NB4 (cell line): ENCODE measurements around the gene SBNO2.

Experiments
- DNase-seq: peaks from one replicate; pipeline ENCODE4 v3.0.0; 2010; ENCODE audit warnings: low read depth
- H3K4me3 ChIP-seq: one replicate; pipeline ENCODE4 v1.5.1; 2011; ENCODE audit warnings: mild to moderate bottlenecking, low read depth, low read length, moderate library complexity
- MYC ChIP-seq: IDR thresholded peaks from 2 replicates; pipeline ENCODE4 v1.6.1; 2011; ENCODE audit warnings: low read depth, low read length
- POLR2A ChIP-seq: IDR thresholded peaks from 2 replicates; pipeline ENCODE4 v1.6.1; 2011; ENCODE audit warnings: mild to moderate bottlenecking; ENCODE audit not compliant: insufficient read length; ENCODE audit errors: extremely low read depth
- TF ChIP-seq, protein P1 (sequence below): IDR thresholded peaks from one replicate; pipeline ENCODE4 v1.5.1; 2012; ENCODE audit warnings: low read depth, low read length
- TF ChIP-seq, protein P2 (sequence below): IDR thresholded peaks from 2 replicates; pipeline ENCODE4 v1.6.1; 2011; ENCODE audit warnings: low read depth, low read length

SBNO2 gene

DNA sequence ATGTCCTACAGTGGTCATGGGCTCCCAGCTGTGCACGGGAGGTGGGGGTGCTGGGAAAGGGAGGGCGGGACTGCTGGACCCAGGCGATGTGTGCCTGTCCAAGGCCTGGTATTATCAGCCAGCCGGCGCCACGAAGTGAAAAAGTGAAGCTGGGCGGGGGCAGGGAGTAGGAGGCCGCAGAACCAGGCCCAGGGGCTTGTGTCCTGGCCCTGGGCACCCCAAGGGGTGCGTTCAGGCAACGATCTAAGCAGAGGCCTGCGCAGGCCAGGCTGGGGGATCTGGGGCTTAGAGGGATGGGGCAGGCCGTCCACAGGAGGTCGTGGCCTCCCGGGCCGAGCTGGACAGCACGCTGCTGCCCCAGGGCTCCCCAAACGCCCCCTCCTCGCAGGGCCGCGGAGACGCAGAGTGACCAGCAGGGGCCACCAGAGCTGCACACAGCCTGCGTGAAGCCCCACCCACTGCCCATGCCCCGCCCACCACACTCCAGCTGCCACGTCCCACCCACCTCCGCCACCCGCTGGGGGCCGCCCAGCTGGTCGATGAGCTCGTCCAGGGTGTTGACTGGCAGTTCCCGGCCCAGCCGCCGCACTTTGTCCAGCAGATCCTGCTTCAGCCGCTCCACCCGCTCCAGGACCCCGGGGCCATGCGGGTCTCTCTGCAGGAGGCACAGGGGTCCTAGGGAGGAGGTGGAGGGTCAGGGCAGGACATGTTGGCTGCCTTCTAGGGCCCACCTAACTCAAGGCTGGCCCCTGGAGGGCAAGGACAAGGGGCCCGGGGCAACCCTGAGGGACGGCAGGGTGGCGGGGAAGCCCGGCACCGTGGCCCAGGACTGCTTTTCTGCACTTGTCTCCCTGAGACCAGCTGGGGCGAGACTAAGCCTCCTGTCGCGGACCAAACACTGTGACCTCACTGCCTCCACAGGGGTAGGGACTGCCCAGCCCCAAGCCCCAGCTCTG lies 60.8 kb downstream of the SBNO2 start:
- DNase-seq: peak; percentile 88
- TF ChIP-seq, protein P1, sequence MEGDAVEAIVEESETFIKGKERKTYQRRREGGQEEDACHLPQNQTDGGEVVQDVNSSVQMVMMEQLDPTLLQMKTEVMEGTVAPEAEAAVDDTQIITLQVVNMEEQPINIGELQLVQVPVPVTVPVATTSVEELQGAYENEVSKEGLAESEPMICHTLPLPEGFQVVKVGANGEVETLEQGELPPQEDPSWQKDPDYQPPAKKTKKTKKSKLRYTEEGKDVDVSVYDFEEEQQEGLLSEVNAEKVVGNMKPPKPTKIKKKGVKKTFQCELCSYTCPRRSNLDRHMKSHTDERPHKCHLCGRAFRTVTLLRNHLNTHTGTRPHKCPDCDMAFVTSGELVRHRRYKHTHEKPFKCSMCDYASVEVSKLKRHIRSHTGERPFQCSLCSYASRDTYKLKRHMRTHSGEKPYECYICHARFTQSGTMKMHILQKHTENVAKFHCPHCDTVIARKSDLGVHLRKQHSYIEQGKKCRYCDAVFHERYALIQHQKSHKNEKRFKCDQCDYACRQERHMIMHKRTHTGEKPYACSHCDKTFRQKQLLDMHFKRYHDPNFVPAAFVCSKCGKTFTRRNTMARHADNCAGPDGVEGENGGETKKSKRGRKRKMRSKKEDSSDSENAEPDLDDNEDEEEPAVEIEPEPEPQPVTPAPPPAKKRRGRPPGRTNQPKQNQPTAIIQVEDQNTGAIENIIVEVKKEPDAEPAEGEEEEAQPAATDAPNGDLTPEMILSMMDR: peak; percentile 53
- TF ChIP-seq POLR2A: no peak
- TF ChIP-seq, protein P2, sequence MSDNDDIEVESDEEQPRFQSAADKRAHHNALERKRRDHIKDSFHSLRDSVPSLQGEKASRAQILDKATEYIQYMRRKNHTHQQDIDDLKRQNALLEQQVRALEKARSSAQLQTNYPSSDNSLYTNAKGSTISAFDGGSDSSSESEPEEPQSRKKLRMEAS: peak; percentile 19; the same call in 1 of the 2 replicates
- TF ChIP-seq MYC: no peak

DNA sequence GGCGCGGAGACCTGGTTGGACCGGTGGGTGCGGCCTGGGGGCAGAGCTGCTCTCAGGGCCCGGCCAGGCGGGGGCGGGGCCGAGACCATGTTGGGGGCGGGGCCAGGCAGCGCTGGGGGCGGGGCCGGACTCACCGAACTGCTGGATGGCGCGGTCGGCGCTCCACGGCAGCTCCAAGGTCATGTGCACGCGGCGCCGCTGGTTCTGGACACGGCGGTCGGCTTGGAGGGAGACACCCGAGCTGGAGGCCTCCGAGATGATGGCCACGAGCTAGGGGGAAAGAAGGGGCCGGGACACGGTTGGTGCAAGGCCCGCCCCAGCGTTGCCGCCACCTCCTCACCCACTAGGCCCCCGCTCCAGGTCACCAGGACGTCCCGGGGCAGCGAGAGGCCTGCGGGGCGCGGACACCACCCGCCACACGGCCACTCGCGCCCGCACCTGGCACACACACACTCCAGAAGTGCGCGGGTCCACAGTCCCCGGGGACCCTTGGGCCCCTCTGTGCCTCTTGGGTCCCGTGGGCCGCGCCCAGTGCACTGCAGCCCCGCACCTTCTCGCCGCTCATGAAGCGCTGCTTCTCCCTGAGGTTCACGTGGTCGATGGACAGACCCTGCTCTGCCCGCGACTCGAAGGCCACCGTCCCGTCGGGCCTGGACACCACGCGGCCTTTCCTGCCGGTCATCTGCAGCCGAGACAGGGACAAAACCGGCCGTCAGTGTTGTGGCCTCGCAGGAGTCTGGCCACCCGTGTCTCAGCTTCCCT lies 61.6 kb downstream of the SBNO2 start:
- no peak for DNase-seq
- TF ChIP-seq MYC (no peak), POLR2A (no peak)
- TF ChIP-seq, protein P1: no peak
- TF ChIP-seq, protein P2: no peak
- H3K4me3 ChIP-seq: no peak overlapping the region

More for the DNA sequence above, 60.8 kb downstream of the SBNO2 start:
- no peak overlapping the region for H3K4me3 ChIP-seq

DNA sequence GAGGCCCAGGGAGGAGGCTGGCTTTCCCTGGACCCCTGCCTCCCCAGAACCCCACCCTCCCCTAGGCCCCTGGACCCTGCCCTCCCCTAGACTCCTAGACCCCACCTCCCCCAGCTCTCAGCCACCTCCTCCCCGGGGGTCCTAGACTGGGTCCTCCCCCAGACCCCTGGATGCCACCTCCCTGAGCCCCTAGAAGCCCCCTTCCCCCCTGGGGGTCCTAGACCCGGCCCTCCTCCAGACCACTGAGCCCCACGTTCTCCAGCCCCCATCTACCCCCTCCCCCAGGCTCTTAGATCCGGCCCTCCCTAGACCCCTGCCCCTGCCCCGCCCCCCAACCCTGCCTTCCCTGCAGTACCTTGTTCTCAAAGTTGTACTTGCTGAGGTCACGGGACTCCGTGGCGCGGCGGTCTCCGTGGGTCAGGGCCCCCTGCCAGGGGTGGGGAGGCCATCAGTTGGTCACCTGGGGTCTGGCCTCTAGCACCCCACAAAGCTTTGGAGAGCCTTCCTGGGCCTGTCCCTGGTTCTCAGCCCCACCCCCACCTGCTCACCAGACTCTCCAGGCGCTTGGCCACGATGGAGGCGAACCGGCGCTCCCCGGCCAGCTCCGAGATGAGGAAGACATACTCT lies 62.3 kb downstream of the SBNO2 start:
- no peak for TF ChIP-seq POLR2A
- TF ChIP-seq, protein P1: no peak
- no peak for TF ChIP-seq MYC
- TF ChIP-seq, protein P2: no peak
- no peak for DNase-seq
- no peak overlapping the region for H3K4me3 ChIP-seq

DNA sequence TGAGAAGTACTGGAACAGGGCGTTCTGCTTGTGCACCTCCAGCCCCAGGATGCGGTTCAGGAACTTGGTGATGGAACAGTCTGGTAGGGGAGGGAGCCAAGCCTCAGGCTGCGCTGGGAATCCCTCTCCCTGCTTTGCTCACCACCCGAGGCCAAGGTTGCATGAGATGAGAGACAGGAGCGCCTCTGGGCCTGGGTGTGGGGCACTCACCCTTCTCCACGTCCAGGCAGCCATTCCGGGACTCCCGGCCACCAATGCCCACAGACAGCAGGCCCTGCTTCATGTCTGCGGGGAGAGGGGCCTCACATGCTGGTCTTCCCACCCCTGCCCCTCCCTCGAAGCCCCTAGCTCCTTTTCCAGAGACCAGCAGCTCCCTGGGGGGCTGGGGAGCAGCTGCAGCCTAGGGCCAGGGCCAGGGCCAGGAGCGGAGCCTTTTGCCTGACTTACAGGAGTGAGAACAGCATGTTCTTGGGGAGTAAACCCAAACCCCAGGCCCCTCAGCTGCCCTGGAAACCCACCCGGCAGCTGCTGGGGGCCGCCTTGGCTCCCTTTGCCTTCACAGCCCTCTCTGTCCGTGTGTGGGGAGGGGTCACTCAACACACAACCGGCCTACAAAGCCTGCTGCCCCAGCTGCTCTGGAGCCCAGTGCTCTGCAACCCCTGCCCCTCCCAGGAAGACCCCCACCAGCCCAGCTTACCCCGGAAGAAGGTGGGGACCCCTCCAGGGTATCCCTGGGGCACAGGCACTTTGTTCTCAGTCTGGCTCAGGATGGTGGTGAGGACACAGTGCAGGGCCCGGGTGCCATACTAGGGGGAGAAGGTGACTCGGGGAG lies 63.0 kb downstream of the SBNO2 start:
- TF ChIP-seq POLR2A: no peak
- TF ChIP-seq, protein P1: no peak
- TF ChIP-seq MYC: no peak
- no peak for DNase-seq
- no peak overlapping the region for H3K4me3 ChIP-seq
